B cell (primary cell): ENCODE measurements around the gene DCTPP1. TPM values are rescaled to one million over a fixed set of nuclear protein-coding genes. Genes with fewer than 3 reads are reported as not detected.

Source experiments
- ATAC-seq: fragments of 200-7000 bp; cut with Tn5 transposase; one replicate; pipeline ENCODE4 v1.10.0; 2021; ENCODE audit warnings: low read depth, mild to moderate bottlenecking, moderate number of reproducible peaks, moderate library complexity
- CTCF ChIA-PET: fragments of 350-600 bp; sonication (Branson Sonifier 250); formaldehyde crosslinking; loops from one replicate; lab custom pipeline; 2021; ENCODE audit warnings: antibody characterized with exemption, inconsistent platforms; lab: Charles Lee
- POLR2A ChIA-PET: fragments of 350-600 bp; sonication (Branson Sonifier 250); formaldehyde crosslinking; loops from one replicate; lab custom pipeline; 2021; ENCODE audit warnings: antibody characterized with exemption; lab: Charles Lee
- DNase-seq: peaks from one replicate; pipeline ENCODE4 v3.0.0; 2013
- H2AFZ ChIP-seq: 2 replicates; pipeline ENCODE4 v1.6.1; 2012; ENCODE audit warnings: mild to moderate bottlenecking, low read depth, low read length; ENCODE audit not compliant: insufficient read depth, poor library complexity, severe bottlenecking
- H3K27ac ChIP-seq, 2 donors: 1 replicate in 1 of 2; 2 replicates in 1 of 2; pipeline ENCODE4 v1.5.1; 2012 to 2013; ENCODE audit warnings: low read length in 2 of 2, mild to moderate bottlenecking in 2 of 2, moderate library complexity in 1 of 2
- H3K27me3 ChIP-seq, 4 experiments: fragments of 200-600 bp in 1 of 4; sonication (generic) in 1 of 4; replicated peaks in 1 of 4; 1 replicate in 2 of 4; 2 replicates in 2 of 4; pipeline versions ENCODE4 v1.6.1 to v1.7.0; 2013 to 2016; ENCODE audit warnings: low read length in 3 of 4, mild to moderate bottlenecking in 2 of 4, mixed read lengths in 1 of 4, moderate library complexity in 1 of 4; ENCODE audit not compliant: insufficient read depth in 4 of 4, control insufficient read depth in 3 of 4; ENCODE audit errors: control extremely low read depth in 1 of 4
- H3K36me3 ChIP-seq, 2 experiments: replicated peaks in 1 of 2; 1 replicate in 1 of 2; 2 replicates in 1 of 2; pipeline versions ENCODE4 v1.6.1 to v1.7.1; 2013; ENCODE audit warnings: low read length in 1 of 2; ENCODE audit not compliant: insufficient read depth in 2 of 2, control insufficient read depth in 1 of 2; ENCODE audit errors: control extremely low read depth in 1 of 2, extremely low read depth in 1 of 2
- H3K4me1 ChIP-seq, 2 donors: fragments of 200-600 bp in 1 of 2; sonication (generic) in 1 of 2; 1 replicate in 1 of 2; 2 replicates in 1 of 2; pipeline versions ENCODE4 v1.5.1 to v1.6.1; 2013 to 2017; ENCODE audit warnings: low read length in 2 of 2; ENCODE audit not compliant: control insufficient read depth in 2 of 2, insufficient read depth in 2 of 2
- H3K4me2 ChIP-seq: replicated peaks from 2 replicates; pipeline ENCODE3; 2012; ENCODE audit warnings: mild to moderate bottlenecking, low read depth, low read length; ENCODE audit not compliant: poor library complexity, severe bottlenecking
- H3K4me3 ChIP-seq, 5 experiments: fragments of 200-600 bp in 1 of 5; sonication (generic) in 1 of 5; 1 replicate in 3 of 5; 2 replicates in 2 of 5; pipeline versions ENCODE4 v1.5.1 to v1.7.0; 2011 to 2016; ENCODE audit warnings: low read length in 4 of 5, mild to moderate bottlenecking in 4 of 5, low read depth in 2 of 5, control low read depth in 1 of 5, moderate library complexity in 1 of 5; ENCODE audit not compliant: insufficient read depth in 1 of 5; ENCODE audit errors: control extremely low read depth in 1 of 5, extremely low read depth in 1 of 5
- H3K79me2 ChIP-seq: fragments of 200-600 bp; sonication (generic); one replicate; pipeline ENCODE4 v1.6.0; 2016; ENCODE audit warnings: low read length; ENCODE audit not compliant: control insufficient read depth, insufficient read depth
- H3K9ac ChIP-seq: fragments of 200-600 bp; sonication (generic); 2 replicates; pipeline ENCODE4 v1.6.1; 2017; ENCODE audit warnings: mild to moderate bottlenecking, low read length, moderate library complexity
- H3K9me3 ChIP-seq, 3 donors: one replicate each; pipeline versions ENCODE4 v1.6.1 to v1.7.1; 2013; ENCODE audit warnings: low read length in 2 of 3; ENCODE audit not compliant: control insufficient read depth in 2 of 3, insufficient read depth in 1 of 3; ENCODE audit errors: control extremely low read depth in 1 of 3
- H4K20me1 ChIP-seq: 2 replicates; pipeline ENCODE4 v1.6.0; 2012; ENCODE audit warnings: mild to moderate bottlenecking, low read length; ENCODE audit not compliant: insufficient read depth, control insufficient read depth, poor library complexity, severe bottlenecking
- H3K27ac Mint-ChIP-seq: one replicate; pipeline ENCODE4 v1.8.0; 2021; ENCODE audit warnings: mixed read lengths
- H3K27me3 Mint-ChIP-seq: one replicate; pipeline ENCODE4 v1.8.0; 2021; ENCODE audit warnings: mixed read lengths
- H3K4me1 Mint-ChIP-seq: one replicate; pipeline ENCODE4 v1.8.0; 2021; ENCODE audit warnings: mixed read lengths
- H3K4me3 Mint-ChIP-seq: one replicate; pipeline ENCODE4 v1.8.0; 2021; ENCODE audit warnings: mixed read lengths
- H3K9me3 Mint-ChIP-seq: one replicate; pipeline ENCODE4 v1.8.0; 2022; ENCODE audit warnings: mixed read lengths; ENCODE audit not compliant: insufficient read depth
- EZH2 ChIP-seq: IDR thresholded peaks from 2 replicates; pipeline ENCODE4 v1.6.1; 2012; ENCODE audit warnings: borderline replicate concordance, low read depth, mild to moderate bottlenecking, moderate library complexity, low read length; ENCODE audit not compliant: insufficient read depth, poor library complexity, severe bottlenecking
- WGBS: methylation state at CpG from one replicate; pipeline ENCODE4 v1.1.5; 2013; ENCODE audit warnings: missing lambda C conversion rate; ENCODE audit not compliant: insufficient coverage; 5-methylcytosine and 5-hydroxymethylcytosine counted together
- intact Hi-C: fragments of 100-400 bp; cut with micrococcal nuclease; formaldehyde crosslinking; loops from one replicate; pipeline ENCODE4 v1.10.0; 2022
- polyA plus RNA-seq: library from polyadenylated mRNA; depleted of rRNA; stranded (reverse); fragments of >200 nt; gene quantifications from 2 replicates; pipeline ENCODE4 v1.2.3, GENCODE V29; 2012
- total RNA-seq, 2 donors: library from RNA; stranded (reverse); fragments of 120-200 nt in 1 of 2; gene quantifications; 1 replicate in 1 of 2; 2 replicates in 1 of 2; pipeline versions ENCODE4 v1.2.3 to v1.2.4, GENCODE V29; 2013 to 2022
- TF ChIP-seq, protein P1 (sequence below): fragments of 200-600 bp; IDR thresholded peaks from one replicate; pipeline ENCODE4 v1.8.0; 2022; ENCODE audit warnings: antibody characterized with exemption, mild to moderate bottlenecking

Gene DCTPP1
- total and polyA plus RNA-seq, 2 donors (not counting 1 experiment from before 2014, with no cell fraction given), result 25.0 to 30.3 TPM

- Mint-ChIP-seq H3K9me3 (no peaks in the 10 kb centered on the region), H3K27me3 (no peaks in the 10 kb centered on the region), H3K27ac (peak within 1 kb of the TSS; percentile 91), H3K4me1 (peaks cover 23% of the 10 kb centered on the region), H3K4me3 (peak within 1 kb of the TSS; percentile 92)
- peak; percentile 87 for DNase-seq
- Histone ChIP-seq H3K27me3 (no peaks in the 10 kb centered on the region), H3K9ac (peak within 1 kb of the TSS; percentile 71), H3K36me3 (peaks cover 0 to 16% of the 10 kb centered on the region in 2 experiments), H3K9me3 (no peaks in the 10 kb centered on the region), H3K27ac (peak within 1 kb of the TSS in 1 of 2 donors; percentile 64), H3K4me2 (peak within 1 kb of the TSS; percentile 87), H4K20me1 (peaks cover 25% of the 10 kb centered on the region), H3K79me2 (peaks cover 26% of the 10 kb centered on the region), H3K4me1 (peaks cover 13 to 31% of the 10 kb centered on the region in 2 donors), H2AFZ (peak within 1 kb of the TSS; percentile 95), H3K4me3 (peak within 1 kb of the TSS; percentile 32 to 75 (median 66))
- under 1% methylated on average over 99 of the region's 103 CpGs for WGBS
- no peak for TF ChIP-seq EZH2
- TF ChIP-seq, protein P1, sequence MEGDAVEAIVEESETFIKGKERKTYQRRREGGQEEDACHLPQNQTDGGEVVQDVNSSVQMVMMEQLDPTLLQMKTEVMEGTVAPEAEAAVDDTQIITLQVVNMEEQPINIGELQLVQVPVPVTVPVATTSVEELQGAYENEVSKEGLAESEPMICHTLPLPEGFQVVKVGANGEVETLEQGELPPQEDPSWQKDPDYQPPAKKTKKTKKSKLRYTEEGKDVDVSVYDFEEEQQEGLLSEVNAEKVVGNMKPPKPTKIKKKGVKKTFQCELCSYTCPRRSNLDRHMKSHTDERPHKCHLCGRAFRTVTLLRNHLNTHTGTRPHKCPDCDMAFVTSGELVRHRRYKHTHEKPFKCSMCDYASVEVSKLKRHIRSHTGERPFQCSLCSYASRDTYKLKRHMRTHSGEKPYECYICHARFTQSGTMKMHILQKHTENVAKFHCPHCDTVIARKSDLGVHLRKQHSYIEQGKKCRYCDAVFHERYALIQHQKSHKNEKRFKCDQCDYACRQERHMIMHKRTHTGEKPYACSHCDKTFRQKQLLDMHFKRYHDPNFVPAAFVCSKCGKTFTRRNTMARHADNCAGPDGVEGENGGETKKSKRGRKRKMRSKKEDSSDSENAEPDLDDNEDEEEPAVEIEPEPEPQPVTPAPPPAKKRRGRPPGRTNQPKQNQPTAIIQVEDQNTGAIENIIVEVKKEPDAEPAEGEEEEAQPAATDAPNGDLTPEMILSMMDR, result peak; percentile 26
- intact Hi-C loops, result loop anchor here (1.0 to 10.0 kb wide), 7 partner anchors 13 to 531 kb away; partner anchors contain the start of genes CD2BP2, CDIPT, SEPTIN1 and TBC1D10B
- ChIA-PET POLR2A (interaction anchor here (0.5 to 4.7 kb wide), 15 partner anchors 12 to 497 kb away, joined by 3 to 51 read pairs (median 4); partner anchors contain the start of genes CD2BP2, SEPTIN1, TBC1D10B and ZNF771), CTCF (interaction anchor here (0.5 to 5.0 kb wide), 13 partner anchors 10 to 434 kb away, joined by 3 to 65 read pairs (median 5); partner anchors contain the start of genes DCTPP1, SEPTIN1, TBC1D10B and TMEM219)
- ATAC-seq, result peak; percentile 95
Measured at GRCh38 chr16:30395155-30395991, 34.5 kb downstream of the DCTPP1 start, which contains the start of gene ZNF48. Gene ZNF48, plus strand, starts transcription at chr16:30395420. Its CDS starts 375 bp downstream, at chr16:30395795.
